GM13977 (cell line): ENCODE results near the gene ZDHHC3.

Experiments used
- DNase-seq: peaks from one replicate; pipeline ENCODE4 v3.0.0; 2012; ENCODE audit warnings: low spot score
- CTCF ChIP-seq: IDR thresholded peaks from 2 replicates; pipeline ENCODE4 v1.5.1; 2012; ENCODE audit warnings: mild to moderate bottlenecking, control low read depth; ENCODE audit not compliant: insufficient read depth; ENCODE audit errors: extremely low read depth, missing control alignments
- in situ Hi-C: fragments of 300-500 bp; cut with MboI; formaldehyde crosslinking; loops from one replicate; pipeline ENCODE4 v1.12.0; 2022; ENCODE audit warnings: low sequenced_read_pairs, low pct_unique_long_range_greater_than_20kb, mixed read lengths, inconsistent platforms; ENCODE audit not compliant: unreplicated experiment

Gene ZDHHC3

GRCh38 chr3:44927371-44927770, 48.6 kb downstream of the ZDHHC3 start:
- TF ChIP-seq CTCF: no peak
- no peak for DNase-seq
- in situ Hi-C loops: no loop called here

DNA sequence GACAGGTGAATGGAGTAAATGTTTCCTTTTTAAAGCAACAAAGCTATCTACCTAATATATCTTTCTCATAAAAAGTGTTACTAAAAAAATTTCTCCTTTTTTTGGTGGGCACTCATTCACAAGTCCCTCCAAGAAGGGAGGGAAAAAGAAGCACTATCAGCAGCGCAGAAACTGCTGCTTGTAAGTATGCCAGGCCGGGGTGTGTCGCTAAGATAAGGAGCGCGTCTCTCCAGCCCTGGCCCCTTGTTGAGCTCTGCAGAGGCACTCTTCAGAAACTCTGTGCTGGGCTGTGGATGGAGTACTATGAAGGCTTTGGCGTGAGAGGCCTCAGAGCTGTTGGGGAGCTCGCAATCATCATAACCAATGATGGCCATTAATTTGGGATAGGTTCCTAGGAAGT, 49.1 kb downstream of the ZDHHC3 start:
- in situ Hi-C loops: no loop called here

GRCh38 chr3:44926172-44926571, 49.8 kb downstream of the ZDHHC3 start:
- no peak for TF ChIP-seq CTCF
- no peak for DNase-seq
- in situ Hi-C loops: no loop called here

More for the DNA sequence above, 49.1 kb downstream of the ZDHHC3 start:
- no peak for TF ChIP-seq CTCF
- no peak for DNase-seq

GRCh38 chr3:44924457-44925084, 51.4 kb downstream of the ZDHHC3 start:
- in situ Hi-C loops: loop anchor here (25.0 kb wide), 1 partner anchor 587 kb away; the partner anchor contains the start of gene TCAIM
- no peak for TF ChIP-seq CTCF
- DNase-seq: no peak

- DNase-seq: no peak
- in situ Hi-C loops: loop anchor here (25.0 kb wide), 1 partner anchor 587 kb away; the partner anchor contains the start of gene TCAIM
- no peak for TF ChIP-seq CTCF
Measured at GRCh38 chr3:44923632-44924456, 52.1 kb downstream of the ZDHHC3 start.

- DNase-seq: no peak
- TF ChIP-seq CTCF: no peak
- in situ Hi-C loops: loop anchor here (25.0 kb wide), 1 partner anchor 583 kb away; the partner anchor contains the start of gene TCAIM
Measured at GRCh38 chr3:44920081-44920480, 55.9 kb downstream of the ZDHHC3 start.
